Neutrophil (primary cell): ENCODE data around the gene MRPS5.

ENCODE experiments used
- H3K27ac ChIP-seq: fragments of 200-600 bp; sonication (generic); 2 replicates; pipeline ENCODE4 v1.5.1; 2016; ENCODE audit warnings: mild to moderate bottlenecking, moderate library complexity
- H3K27me3 ChIP-seq: fragments of 200-600 bp; sonication (generic); 2 replicates; pipeline ENCODE4 v1.6.0; 2016; ENCODE audit warnings: mild to moderate bottlenecking
- H3K36me3 ChIP-seq: fragments of 200-600 bp; sonication (generic); 2 replicates; pipeline ENCODE4 v1.5.1; 2017
- H3K4me1 ChIP-seq, 2 experiments: fragments of 200-600 bp in 1 of 2; sonication (generic) in 1 of 2; 1 replicate in 1 of 2; 2 replicates in 1 of 2; pipeline versions ENCODE4 v1.5.1 to v1.6.1; 2013 to 2016; ENCODE audit warnings: low read depth in 1 of 2, low read length in 1 of 2, mild to moderate bottlenecking in 1 of 2, moderate library complexity in 1 of 2; ENCODE audit not compliant: control insufficient read depth in 1 of 2, insufficient read depth in 1 of 2
- H3K4me3 ChIP-seq, 2 experiments: fragments of 200-600 bp in 1 of 2; sonication (generic) in 1 of 2; 1 replicate in 1 of 2; 2 replicates in 1 of 2; pipeline ENCODE4 v1.5.1; 2013 to 2016; ENCODE audit warnings: low read depth in 1 of 2, low read length in 1 of 2, mild to moderate bottlenecking in 1 of 2, moderate library complexity in 1 of 2
- H3K9me3 ChIP-seq: fragments of 200-600 bp; sonication (generic); 2 replicates; pipeline ENCODE4 v1.5.1; 2016
- CTCF ChIP-seq: fragments of 200-600 bp; sonication (generic); IDR thresholded peaks from 2 replicates; pipeline ENCODE4 v1.5.1; 2016; ENCODE audit warnings: antibody characterized with exemption

Gene MRPS5

GRCh38 chr2:95086017-95086416 is 35.6 kb downstream of the MRPS5 start:
- H3K27me3 ChIP-seq = no peaks in the 10 kb centered on the region
- no peaks in the 10 kb centered on the region for H3K9me3 ChIP-seq
- no peaks in the 10 kb centered on the region for H3K4me1 ChIP-seq
- peaks cover 46% of the 10 kb centered on the region for H3K36me3 ChIP-seq
- no peak overlapping the region for H3K4me3 ChIP-seq
- no peak for TF ChIP-seq CTCF
- H3K27ac ChIP-seq = no peak overlapping the region

DNA sequence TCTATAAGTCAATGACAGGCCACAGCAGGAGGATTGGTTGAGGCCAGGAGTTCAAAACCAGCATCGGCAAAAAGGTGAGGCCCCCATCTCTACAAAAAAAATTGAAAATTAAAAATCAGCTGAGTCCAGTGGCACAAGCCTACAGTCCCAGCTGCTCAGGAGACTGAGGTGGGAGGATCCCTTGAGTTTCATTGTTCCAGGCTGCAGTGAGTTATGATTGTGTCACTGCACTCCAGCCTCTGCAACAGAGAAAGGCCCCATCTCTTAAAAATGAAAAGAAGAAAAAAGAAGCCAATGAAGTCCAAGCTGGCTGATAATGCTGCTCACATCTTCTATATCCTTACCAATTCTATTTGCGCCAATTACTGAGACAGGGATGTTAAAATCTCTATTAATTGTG is 39.1 kb downstream of the MRPS5 start:
- H3K27me3 ChIP-seq = peaks cover 26% of the 10 kb centered on the region
- H3K9me3 ChIP-seq = no peaks in the 10 kb centered on the region
- H3K4me3 ChIP-seq = no peak overlapping the region
- peaks cover 19% of the 10 kb centered on the region for H3K36me3 ChIP-seq
- H3K27ac ChIP-seq = no peak overlapping the region
- H3K4me1 ChIP-seq = peaks cover 0 to under 1% of the 10 kb centered on the region in 2 experiments
- TF ChIP-seq CTCF = no peak

- no peak for TF ChIP-seq CTCF
- Histone ChIP-seq H3K27me3 (peaks cover 58% of the 10 kb centered on the region), H3K9me3 (no peaks in the 10 kb centered on the region), H3K4me3 (no peak overlapping the region), H3K36me3 (no peaks in the 10 kb centered on the region), H3K27ac (no peak overlapping the region), H3K4me1 (peaks cover 8 to 11% of the 10 kb centered on the region in 2 experiments)
Measured at GRCh38 chr2:95079199-95079683, 42.4 kb downstream of the MRPS5 start.

DNA sequence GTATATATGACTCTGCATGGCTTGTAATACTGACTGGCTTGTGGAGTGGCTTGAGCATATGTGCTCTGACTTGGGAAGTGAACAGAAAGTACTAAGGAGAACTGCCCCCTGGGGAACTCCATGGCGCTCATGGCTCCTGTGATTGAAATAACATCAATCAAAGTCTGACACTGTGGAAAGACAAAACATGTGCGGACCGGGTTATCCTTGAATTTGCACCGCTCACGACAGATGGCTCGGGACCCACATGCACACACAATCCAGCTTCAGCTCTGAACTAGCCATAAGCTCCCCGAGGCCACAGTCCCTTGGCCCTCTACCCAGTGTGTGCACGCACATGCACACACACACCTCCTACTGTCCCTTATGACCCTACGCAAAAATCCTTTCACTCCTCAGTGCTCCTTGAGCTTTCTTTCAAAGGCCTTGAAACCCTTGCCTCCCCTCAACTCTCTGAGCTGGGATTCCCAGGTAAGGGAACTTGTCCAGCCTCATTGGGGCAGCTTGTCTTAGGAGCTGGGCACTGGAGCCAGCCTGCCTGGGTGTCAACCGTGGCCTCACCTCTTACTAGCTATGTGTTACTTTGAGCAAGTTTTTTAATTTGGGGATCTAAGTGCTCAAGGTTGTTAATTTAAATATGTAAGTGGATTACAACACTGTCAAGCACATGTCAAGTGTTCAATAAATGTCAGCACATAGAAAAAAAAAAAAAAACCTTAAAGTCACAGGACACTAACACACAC is 43.6 kb downstream of the MRPS5 start:
- Histone ChIP-seq H3K36me3 (no peaks in the 10 kb centered on the region), H3K4me3 (no peak overlapping the region), H3K9me3 (no peaks in the 10 kb centered on the region), H3K4me1 (peaks cover 8 to 11% of the 10 kb centered on the region in 2 experiments), H3K27me3 (peaks cover 64% of the 10 kb centered on the region), H3K27ac (no peak overlapping the region)
- no peak for TF ChIP-seq CTCF

- Histone ChIP-seq H3K27ac (no peak overlapping the region), H3K4me3 (no peak overlapping the region), H3K36me3 (no peaks in the 10 kb centered on the region), H3K9me3 (no peaks in the 10 kb centered on the region), H3K4me1 (peaks cover 8 to 11% of the 10 kb centered on the region in 2 experiments), H3K27me3 (peaks cover 64% of the 10 kb centered on the region)
- no peak for TF ChIP-seq CTCF
Measured at GRCh38 chr2:95077530-95077825, 44.1 kb downstream of the MRPS5 start.
